Osteoblast (primary cell): ENCODE data around the gene RUNX2. TPM values are rescaled to one million over a fixed set of nuclear protein-coding genes. Genes with fewer than 3 reads are reported as not detected.

Experiments used
- DNase-seq: peaks from one replicate; pipeline ENCODE4 v3.0.0; 2011; ENCODE audit warnings: low spot score, mixed read lengths; ENCODE audit not compliant: insufficient read length; ENCODE audit errors: missing footprints
- H2AFZ ChIP-seq: 2 replicates; pipeline ENCODE4 v1.6.0; 2011; ENCODE audit warnings: mild to moderate bottlenecking, low read length
- H3K27ac ChIP-seq: 2 replicates; pipeline ENCODE4 v1.5.1; 2011; ENCODE audit warnings: mild to moderate bottlenecking, low read depth, low read length, moderate library complexity
- H3K27me3 ChIP-seq: 2 replicates; pipeline ENCODE4 v1.6.0; 2012; ENCODE audit warnings: mild to moderate bottlenecking, control low read depth, inconsistent platforms, low read length, moderate library complexity; ENCODE audit not compliant: insufficient read depth
- H3K36me3 ChIP-seq: 2 replicates; pipeline ENCODE4 v1.5.1; 2011; ENCODE audit warnings: mild to moderate bottlenecking, low read length, control low read depth, moderate library complexity; ENCODE audit not compliant: insufficient read depth
- H3K4me1 ChIP-seq: 2 replicates; pipeline ENCODE4 v1.5.1; 2011; ENCODE audit warnings: mild to moderate bottlenecking, low read length, control low read depth, moderate library complexity; ENCODE audit not compliant: insufficient read depth
- H3K4me2 ChIP-seq: 2 replicates; pipeline ENCODE4 v1.6.0; 2011; ENCODE audit warnings: mild to moderate bottlenecking, low read length; ENCODE audit not compliant: insufficient read depth
- H3K4me3 ChIP-seq: fragments of 200-600 bp; sonication (generic); 3 replicates; pipeline ENCODE4 v1.5.1; 2012; ENCODE audit warnings: mild to moderate bottlenecking, low read length, inconsistent platforms; ENCODE audit not compliant: insufficient read depth
- H3K79me2 ChIP-seq: 2 replicates; pipeline ENCODE4 v1.6.0; 2012; ENCODE audit warnings: mild to moderate bottlenecking, low read length, control low read depth, inconsistent platforms; ENCODE audit not compliant: insufficient read depth
- H3K9me3 ChIP-seq: 2 replicates; pipeline ENCODE4 v1.5.1; 2011; ENCODE audit warnings: low read depth, low read length, control low read depth
- H4K20me1 ChIP-seq: 2 replicates; pipeline ENCODE4 v1.6.0; 2012; ENCODE audit warnings: mild to moderate bottlenecking, low read length, control low read depth; ENCODE audit not compliant: insufficient read depth
- total RNA-seq: library from RNA; depleted of rRNA; stranded (reverse); fragments of >200 nt; gene quantifications from 2 replicates; pipeline ENCODE4 v1.2.3, GENCODE V29; 2012
- TF ChIP-seq, protein P1 (sequence below): IDR thresholded peaks from 2 replicates; pipeline ENCODE4 v1.5.1; 2011; ENCODE audit warnings: mild to moderate bottlenecking, low read depth, low read length, moderate library complexity; ENCODE audit errors: extremely low read depth

The RUNX2 gene
- total RNA-seq, 1 donor, result 30.0 TPM

DNA sequence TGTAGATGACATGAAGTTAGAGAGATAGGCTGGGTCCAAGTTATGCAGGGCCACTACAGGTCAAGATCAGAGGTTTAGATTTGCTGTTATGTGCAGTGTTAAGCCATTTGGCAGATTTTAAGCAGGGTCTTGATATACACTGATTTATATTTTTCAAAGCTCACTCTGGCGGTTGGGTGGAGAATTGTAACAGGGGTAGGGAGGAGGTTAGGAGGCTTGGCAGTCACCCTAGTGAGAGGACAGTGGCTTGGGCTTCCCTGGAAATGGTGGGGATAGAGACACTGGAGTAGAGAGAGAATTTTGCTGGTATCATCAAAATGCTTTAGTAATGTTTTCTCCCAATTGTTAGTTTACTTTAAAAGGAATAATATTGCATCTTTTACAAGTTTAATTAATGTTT, 199.1 kb downstream of the RUNX2 start:
- no peak overlapping the region for H3K4me3 ChIP-seq
- no peak overlapping the region for H2AFZ ChIP-seq
- no peak for DNase-seq
- H3K27ac ChIP-seq, result no peak overlapping the region
- peaks cover 12% of the 10 kb centered on the region for H3K36me3 ChIP-seq
- no peaks in the 10 kb centered on the region for H4K20me1 ChIP-seq
- peaks cover 4% of the 10 kb centered on the region for H3K79me2 ChIP-seq
- no peak overlapping the region for H3K4me2 ChIP-seq
- H3K4me1 ChIP-seq, result peaks cover 2% of the 10 kb centered on the region
- H3K9me3 ChIP-seq, result no peaks in the 10 kb centered on the region
- TF ChIP-seq, protein P1, sequence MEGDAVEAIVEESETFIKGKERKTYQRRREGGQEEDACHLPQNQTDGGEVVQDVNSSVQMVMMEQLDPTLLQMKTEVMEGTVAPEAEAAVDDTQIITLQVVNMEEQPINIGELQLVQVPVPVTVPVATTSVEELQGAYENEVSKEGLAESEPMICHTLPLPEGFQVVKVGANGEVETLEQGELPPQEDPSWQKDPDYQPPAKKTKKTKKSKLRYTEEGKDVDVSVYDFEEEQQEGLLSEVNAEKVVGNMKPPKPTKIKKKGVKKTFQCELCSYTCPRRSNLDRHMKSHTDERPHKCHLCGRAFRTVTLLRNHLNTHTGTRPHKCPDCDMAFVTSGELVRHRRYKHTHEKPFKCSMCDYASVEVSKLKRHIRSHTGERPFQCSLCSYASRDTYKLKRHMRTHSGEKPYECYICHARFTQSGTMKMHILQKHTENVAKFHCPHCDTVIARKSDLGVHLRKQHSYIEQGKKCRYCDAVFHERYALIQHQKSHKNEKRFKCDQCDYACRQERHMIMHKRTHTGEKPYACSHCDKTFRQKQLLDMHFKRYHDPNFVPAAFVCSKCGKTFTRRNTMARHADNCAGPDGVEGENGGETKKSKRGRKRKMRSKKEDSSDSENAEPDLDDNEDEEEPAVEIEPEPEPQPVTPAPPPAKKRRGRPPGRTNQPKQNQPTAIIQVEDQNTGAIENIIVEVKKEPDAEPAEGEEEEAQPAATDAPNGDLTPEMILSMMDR, result no peak
- no peaks in the 10 kb centered on the region for H3K27me3 ChIP-seq

DNA sequence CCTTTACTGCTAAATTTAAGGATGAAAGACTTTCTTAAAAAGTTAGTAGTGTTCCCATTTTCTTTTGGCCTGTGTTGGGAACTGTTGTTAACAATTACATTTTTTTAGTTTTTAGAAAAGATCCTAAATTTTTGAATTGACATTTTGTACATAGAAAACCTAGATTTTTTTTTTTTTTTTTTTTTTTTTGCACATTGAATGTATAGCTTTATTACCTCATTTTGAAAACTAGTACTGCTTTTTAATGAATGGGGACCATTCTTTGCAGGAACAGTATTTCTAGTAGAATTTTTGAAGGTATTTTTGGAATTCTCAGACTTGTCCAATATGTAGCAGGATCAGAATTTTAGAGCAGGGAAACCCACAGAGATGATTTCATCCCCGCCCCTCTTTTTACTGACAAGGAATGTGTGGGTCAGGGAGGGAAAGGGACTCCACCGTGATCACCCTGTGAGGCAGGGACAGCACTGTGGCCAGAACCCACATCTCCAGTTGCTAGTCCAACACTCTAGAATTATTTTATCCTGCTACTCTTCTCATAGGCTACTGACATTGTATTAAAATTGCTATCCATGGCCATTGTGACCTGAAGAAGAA, 204.0 kb downstream of the RUNX2 start:
- Histone ChIP-seq H3K9me3 (no peaks in the 10 kb centered on the region), H3K4me3 (no peak overlapping the region), H3K4me2 (peak overlapping the region; percentile 79), H3K36me3 (peaks cover 13% of the 10 kb centered on the region), H2AFZ (no peak overlapping the region), H3K27me3 (no peaks in the 10 kb centered on the region), H3K4me1 (peaks cover 13% of the 10 kb centered on the region), H4K20me1 (no peaks in the 10 kb centered on the region), H3K27ac (no peak overlapping the region), H3K79me2 (no peaks in the 10 kb centered on the region)
- DNase-seq, result peak; percentile 23
- TF ChIP-seq, protein P1, result no peak

GRCh38 chr6:45532721-45533210, 204.6 kb downstream of the RUNX2 start:
- Histone ChIP-seq H3K27me3 (no peaks in the 10 kb centered on the region), H3K79me2 (no peaks in the 10 kb centered on the region), H3K36me3 (peaks cover 16% of the 10 kb centered on the region), H4K20me1 (no peaks in the 10 kb centered on the region), H3K4me2 (peak overlapping the region; percentile 79), H3K4me3 (peak overlapping the region; percentile 53), H2AFZ (peak overlapping the region; percentile 45), H3K4me1 (peaks cover 13% of the 10 kb centered on the region), H3K9me3 (no peaks in the 10 kb centered on the region), H3K27ac (peak overlapping the region; percentile 24)
- DNase-seq, result peak; percentile 79
- TF ChIP-seq, protein P1, result no peak

- Histone ChIP-seq H3K79me2 (no peaks in the 10 kb centered on the region), H3K27ac (peak overlapping the region; percentile 24), H4K20me1 (no peaks in the 10 kb centered on the region), H3K27me3 (no peaks in the 10 kb centered on the region), H3K9me3 (no peaks in the 10 kb centered on the region), H3K4me3 (peak overlapping the region; percentile 53), H2AFZ (peak overlapping the region; percentile 4), H3K4me1 (peaks cover 15% of the 10 kb centered on the region), H3K4me2 (peak overlapping the region; percentile 79), H3K36me3 (peaks cover 16% of the 10 kb centered on the region)
- TF ChIP-seq, protein P1, result no peak
- DNase-seq, result peak; percentile 11
Observed at GRCh38 chr6:45533386-45533785, 205.3 kb downstream of the RUNX2 start.
